Neural cell (in vitro differentiated cells): ENCODE measurements around the gene PYGM. TPM values are rescaled to one million over a fixed set of nuclear protein-coding genes. Genes with fewer than 3 reads are reported as not detected.

Source experiments
- H2AFZ ChIP-seq: fragments of 200-600, 300-800 bp; sonication (generic), shearing (Covaris generic); 2 replicates; pipeline ENCODE4 v1.6.0; 2014; ENCODE audit warnings: low read depth, mild to moderate bottlenecking, antibody characterized with exemption, low read length, moderate library complexity
- H3F3A ChIP-seq: fragments of 200-600 bp; shearing (Covaris generic); 2 replicates; pipeline ENCODE4 v1.6.1; 2016; ENCODE audit warnings: mild to moderate bottlenecking, moderate library complexity, mixed read lengths, antibody characterized with exemption, low read length; ENCODE audit not compliant: insufficient read depth, poor library complexity, severe bottlenecking
- H3K27ac ChIP-seq: fragments of 200-600, 300-800 bp; sonication (generic), shearing (Covaris generic); 2 replicates; pipeline ENCODE4 v1.5.1; 2014; ENCODE audit warnings: mild to moderate bottlenecking, low read length, moderate library complexity
- H3K27me3 ChIP-seq: fragments of 300-800, 200-600 bp; sonication (generic), shearing (Covaris generic); 2 replicates; pipeline ENCODE4 v1.6.0; 2014; ENCODE audit warnings: mild to moderate bottlenecking, low read depth, low read length, moderate library complexity; ENCODE audit not compliant: insufficient read depth
- H3K36me3 ChIP-seq: fragments of 300-800, 200-600 bp; sonication (generic), shearing (Covaris generic); 2 replicates; pipeline ENCODE4 v1.5.1; 2014; ENCODE audit warnings: mild to moderate bottlenecking, antibody characterized with exemption, low read length, moderate library complexity; ENCODE audit not compliant: insufficient read depth
- H3K4me2 ChIP-seq: fragments of 300-800, 200-600 bp; sonication (generic), shearing (Covaris generic); 2 replicates; pipeline ENCODE4 v1.6.0; 2014; ENCODE audit warnings: mild to moderate bottlenecking, low read length
- H3K4me3 ChIP-seq: fragments of 300-800, 200-600 bp; sonication (generic), shearing (Covaris generic); 2 replicates; pipeline ENCODE4 v1.5.1; 2014; ENCODE audit warnings: mild to moderate bottlenecking, low read length, moderate library complexity
- H3K79me2 ChIP-seq: fragments of 200-600 bp; shearing (Covaris generic); replicated peaks from 2 replicates; pipeline ENCODE4 v1.6.0; 2014; ENCODE audit warnings: mild to moderate bottlenecking, low read length, moderate library complexity; ENCODE audit not compliant: insufficient read depth
- H3K9ac ChIP-seq: fragments of 300-800, 200-600 bp; sonication (generic), shearing (Covaris generic); 2 replicates; pipeline ENCODE4 v1.6.1; 2016; ENCODE audit warnings: mild to moderate bottlenecking, low read length, mixed read lengths
- H3K9me2 ChIP-seq: fragments of 200-600 bp; shearing (Covaris generic); 2 replicates; pipeline ENCODE4 v1.6.1; 2016; ENCODE audit warnings: mild to moderate bottlenecking, low read length, mixed read lengths; ENCODE audit not compliant: insufficient read depth
- H3K9me3 ChIP-seq: fragments of 200-600, 300-800 bp; sonication (generic), shearing (Covaris generic); 2 replicates; pipeline ENCODE4 v1.6.1; 2016; ENCODE audit warnings: mild to moderate bottlenecking, mixed run types, low read length, moderate library complexity, mixed read lengths
- H4K20me1 ChIP-seq: fragments of 200-600 bp; shearing (Covaris generic); 2 replicates; pipeline ENCODE4 v1.6.1; 2016; ENCODE audit warnings: mild to moderate bottlenecking, mixed run types; ENCODE audit not compliant: insufficient read depth
- CTCF ChIP-seq: fragments of 450-650 bp; IDR thresholded peaks from 2 replicates; pipeline ENCODE4 v1.5.1; 2014; ENCODE audit warnings: antibody characterized with exemption, mild to moderate bottlenecking, moderate library complexity; ENCODE audit not compliant: poor library complexity, severe bottlenecking
- EP300 ChIP-seq: fragments of 450-650 bp; conservative IDR thresholded peaks from 2 replicates; pipeline ENCODE4 v1.6.1; 2014; ENCODE audit warnings: antibody characterized with exemption, mild to moderate bottlenecking, moderate library complexity; ENCODE audit not compliant: poor library complexity, severe bottlenecking
- EZH2 ChIP-seq: fragments of 200-600, 300-800 bp; shearing (Covaris generic), sonication (generic); IDR thresholded peaks from 2 replicates; pipeline ENCODE4 v1.6.1; 2014; ENCODE audit warnings: antibody characterized with exemption, low read length, borderline replicate concordance, mild to moderate bottlenecking; ENCODE audit not compliant: insufficient read depth, poor library complexity, severe bottlenecking
- MXI1 ChIP-seq: fragments of 450-650 bp; conservative IDR thresholded peaks from 2 replicates; pipeline ENCODE4 v1.6.1; 2014; ENCODE audit warnings: antibody characterized with exemption, mild to moderate bottlenecking; ENCODE audit not compliant: poor library complexity, severe bottlenecking
- POLR2AphosphoS5 ChIP-seq: IDR thresholded peaks from 2 replicates; pipeline ENCODE4 v1.6.1; 2012
- RAD21 ChIP-seq: fragments of 450-650 bp; conservative IDR thresholded peaks from 2 replicates; pipeline ENCODE4 v1.6.1; 2014; ENCODE audit warnings: antibody characterized with exemption, mild to moderate bottlenecking, moderate library complexity
- SMC3 ChIP-seq: fragments of 450-650 bp; conservative IDR thresholded peaks from 2 replicates; pipeline ENCODE4 v1.6.1; 2014; ENCODE audit warnings: antibody characterized with exemption, mild to moderate bottlenecking, moderate library complexity; ENCODE audit not compliant: poor library complexity
- TAF1 ChIP-seq: IDR thresholded peaks from 2 replicates; pipeline ENCODE4 v1.6.1; 2012; ENCODE audit warnings: low read depth
- polyA plus RNA-seq: library from polyadenylated mRNA; depleted of rRNA; stranded (reverse); fragments of >200 nt; gene quantifications from 2 replicates; pipeline ENCODE4 v1.2.3, GENCODE V29; 2014
- TF ChIP-seq, protein P1 (sequence below): IDR thresholded peaks from 2 replicates; pipeline ENCODE4 v1.6.1; 2012; ENCODE audit warnings: borderline replicate concordance

Gene PYGM
- polyA plus RNA-seq, 1 donor from 2014 or later = 0.43 TPM

GRCh38 chr11:64776425-64776824 is 16.7 kb upstream of the PYGM start:
- Histone ChIP-seq H3K9ac (peak overlapping the region; percentile 73), H3K4me2 (peak overlapping the region; percentile 91), H3K27me3 (no peaks in the 10 kb centered on the region), H3K79me2 (peaks cover 63% of the 10 kb centered on the region), H3K9me3 (no peaks in the 10 kb centered on the region), H3K9me2 (no peaks in the 10 kb centered on the region), H4K20me1 (peaks cover 44% of the 10 kb centered on the region), H3K27ac (no peak overlapping the region), H3K36me3 (peaks cover 20% of the 10 kb centered on the region), H2AFZ (no peak overlapping the region), H3F3A (peaks cover 7% of the 10 kb centered on the region), H3K4me3 (peak overlapping the region; percentile 80)
- no peak for TF ChIP-seq SMC3
- no peak for TF ChIP-seq POLR2AphosphoS5
- TF ChIP-seq, protein P1, sequence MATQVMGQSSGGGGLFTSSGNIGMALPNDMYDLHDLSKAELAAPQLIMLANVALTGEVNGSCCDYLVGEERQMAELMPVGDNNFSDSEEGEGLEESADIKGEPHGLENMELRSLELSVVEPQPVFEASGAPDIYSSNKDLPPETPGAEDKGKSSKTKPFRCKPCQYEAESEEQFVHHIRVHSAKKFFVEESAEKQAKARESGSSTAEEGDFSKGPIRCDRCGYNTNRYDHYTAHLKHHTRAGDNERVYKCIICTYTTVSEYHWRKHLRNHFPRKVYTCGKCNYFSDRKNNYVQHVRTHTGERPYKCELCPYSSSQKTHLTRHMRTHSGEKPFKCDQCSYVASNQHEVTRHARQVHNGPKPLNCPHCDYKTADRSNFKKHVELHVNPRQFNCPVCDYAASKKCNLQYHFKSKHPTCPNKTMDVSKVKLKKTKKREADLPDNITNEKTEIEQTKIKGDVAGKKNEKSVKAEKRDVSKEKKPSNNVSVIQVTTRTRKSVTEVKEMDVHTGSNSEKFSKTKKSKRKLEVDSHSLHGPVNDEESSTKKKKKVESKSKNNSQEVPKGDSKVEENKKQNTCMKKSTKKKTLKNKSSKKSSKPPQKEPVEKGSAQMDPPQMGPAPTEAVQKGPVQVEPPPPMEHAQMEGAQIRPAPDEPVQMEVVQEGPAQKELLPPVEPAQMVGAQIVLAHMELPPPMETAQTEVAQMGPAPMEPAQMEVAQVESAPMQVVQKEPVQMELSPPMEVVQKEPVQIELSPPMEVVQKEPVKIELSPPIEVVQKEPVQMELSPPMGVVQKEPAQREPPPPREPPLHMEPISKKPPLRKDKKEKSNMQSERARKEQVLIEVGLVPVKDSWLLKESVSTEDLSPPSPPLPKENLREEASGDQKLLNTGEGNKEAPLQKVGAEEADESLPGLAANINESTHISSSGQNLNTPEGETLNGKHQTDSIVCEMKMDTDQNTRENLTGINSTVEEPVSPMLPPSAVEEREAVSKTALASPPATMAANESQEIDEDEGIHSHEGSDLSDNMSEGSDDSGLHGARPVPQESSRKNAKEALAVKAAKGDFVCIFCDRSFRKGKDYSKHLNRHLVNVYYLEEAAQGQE = no peak

DNA sequence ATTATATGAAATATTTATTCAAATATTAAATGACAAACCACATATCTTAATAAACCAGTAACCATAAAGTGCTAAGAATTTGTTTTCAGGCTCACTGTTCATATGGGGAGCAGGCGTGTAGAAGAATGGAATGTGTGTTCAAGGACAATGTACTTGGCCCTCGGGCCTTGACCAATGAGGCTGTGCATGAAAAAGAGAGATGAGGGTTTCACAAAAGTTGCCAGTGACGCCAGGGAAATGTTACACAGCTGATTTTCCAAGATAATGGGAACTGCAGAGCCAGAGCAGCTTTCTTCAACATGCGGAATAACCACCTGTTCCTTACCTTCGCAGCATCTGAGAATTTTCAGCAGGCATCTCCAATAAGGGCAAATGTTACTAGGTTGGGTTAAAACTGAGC is 14.4 kb upstream of the PYGM start:
- no peaks in the 10 kb centered on the region for H3K9me2 ChIP-seq
- TF ChIP-seq EZH2 = no peak
- H3K9me3 ChIP-seq = no peaks in the 10 kb centered on the region
- H3K36me3 ChIP-seq = peaks cover 37% of the 10 kb centered on the region
- peaks cover 63% of the 10 kb centered on the region for H3K79me2 ChIP-seq
- H3K4me3 ChIP-seq = no peak overlapping the region
- H2AFZ ChIP-seq = no peak overlapping the region
- H3K4me2 ChIP-seq = no peak overlapping the region
- no peak overlapping the region for H3K27ac ChIP-seq
- peaks cover 52% of the 10 kb centered on the region for H4K20me1 ChIP-seq
- peaks cover 1% of the 10 kb centered on the region for H3F3A ChIP-seq
- H3K9ac ChIP-seq = no peak overlapping the region
- H3K27me3 ChIP-seq = no peaks in the 10 kb centered on the region

DNA sequence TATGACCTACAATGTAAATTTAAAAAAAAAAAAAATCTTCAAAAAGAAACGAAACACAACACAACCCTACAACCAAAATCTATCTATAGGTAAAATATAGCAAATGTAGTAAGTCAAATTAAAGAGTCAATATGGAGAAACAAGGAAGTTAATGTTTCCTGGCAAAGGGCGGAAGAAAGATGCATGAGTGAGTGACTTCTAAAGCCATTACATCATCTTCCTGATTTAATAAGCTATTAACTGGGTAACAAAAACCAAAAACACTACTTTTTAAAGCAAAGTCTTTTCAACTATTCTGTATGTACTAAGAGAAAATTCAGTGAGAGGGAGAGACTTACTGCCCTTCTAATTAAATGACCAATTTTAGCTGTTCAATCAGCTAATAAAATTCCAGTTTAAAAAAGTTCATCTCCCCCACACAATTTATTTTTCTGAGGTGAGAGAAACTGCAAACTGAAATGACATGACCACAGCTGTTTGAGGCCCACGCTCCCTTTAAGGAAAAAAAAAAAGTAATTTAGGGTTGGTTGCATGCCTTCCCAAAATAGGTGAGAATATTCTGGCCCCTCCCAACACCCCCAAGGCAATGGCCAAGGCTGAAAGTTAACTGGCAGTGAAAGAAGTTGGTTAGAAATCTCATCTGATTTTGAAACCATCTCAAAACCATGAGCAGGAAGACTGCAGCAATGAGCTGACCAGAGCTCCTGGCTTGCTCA is 12.7 kb upstream of the PYGM start:
- no peaks in the 10 kb centered on the region for H3F3A ChIP-seq
- H3K79me2 ChIP-seq = peaks cover 63% of the 10 kb centered on the region
- no peak overlapping the region for H3K9ac ChIP-seq
- H4K20me1 ChIP-seq = peaks cover 54% of the 10 kb centered on the region
- no peak overlapping the region for H3K4me2 ChIP-seq
- H3K36me3 ChIP-seq = peaks cover 48% of the 10 kb centered on the region
- no peaks in the 10 kb centered on the region for H3K9me3 ChIP-seq
- H3K27ac ChIP-seq = no peak overlapping the region
- TF ChIP-seq MXI1 = no peak
- TF ChIP-seq EP300 = no peak
- TF ChIP-seq RAD21 = no peak
- no peak for TF ChIP-seq TAF1
- TF ChIP-seq CTCF = no peak
- TF ChIP-seq EZH2 = no peak
- TF ChIP-seq, protein P1 = no peak
- TF ChIP-seq SMC3 = no peak
- no peak overlapping the region for H3K4me3 ChIP-seq
- H3K9me2 ChIP-seq = no peaks in the 10 kb centered on the region
- no peaks in the 10 kb centered on the region for H3K27me3 ChIP-seq
- H2AFZ ChIP-seq = no peak overlapping the region
